Measurements from ENCODE around the gene MEF2D.

MEF2D gene

DNA sequence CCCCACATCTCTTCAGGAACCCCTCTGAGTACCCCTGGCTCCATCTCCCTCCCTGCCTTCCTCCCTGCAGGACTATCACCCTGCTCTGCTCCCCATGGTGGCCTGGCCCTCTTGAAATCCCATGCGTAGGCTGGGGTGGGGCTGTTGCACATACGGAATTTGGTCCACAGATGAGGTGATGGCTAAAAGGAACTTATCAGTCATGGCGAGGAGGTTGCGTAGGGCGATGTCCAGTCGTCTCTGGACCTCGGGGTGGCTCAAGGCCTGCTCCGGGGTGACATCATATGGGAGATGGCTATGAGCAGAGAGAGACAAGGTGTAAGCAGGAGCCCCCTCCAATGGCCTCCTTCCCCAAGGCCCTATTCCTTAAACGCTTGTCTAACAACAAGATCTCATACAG, 36.5 kb upstream of the MEF2D start:
- Histone ChIP-seq H3K4me1 (ENCODE audit: control insufficient read depth, insufficient read depth, low read length) (no peaks in the 10 kb centered on the region), H3K27me3 (ENCODE audit: control insufficient read depth, insufficient read depth, low read length) (no peaks in the 10 kb centered on the region), H3K9me3 (replicated peaks; ENCODE audit: low read length) (no peaks in the 10 kb centered on the region), H3K36me3 (ENCODE audit: insufficient read depth, low read length) (peaks cover 37% of the 10 kb centered on the region), H3K9ac (ENCODE audit: low read depth, low read length) (no peak overlapping the region), H3K4me3 (ENCODE audit: low read length) (no peak overlapping the region), H3K4me2 (ENCODE audit: low read length) (no peak overlapping the region)

DNA sequence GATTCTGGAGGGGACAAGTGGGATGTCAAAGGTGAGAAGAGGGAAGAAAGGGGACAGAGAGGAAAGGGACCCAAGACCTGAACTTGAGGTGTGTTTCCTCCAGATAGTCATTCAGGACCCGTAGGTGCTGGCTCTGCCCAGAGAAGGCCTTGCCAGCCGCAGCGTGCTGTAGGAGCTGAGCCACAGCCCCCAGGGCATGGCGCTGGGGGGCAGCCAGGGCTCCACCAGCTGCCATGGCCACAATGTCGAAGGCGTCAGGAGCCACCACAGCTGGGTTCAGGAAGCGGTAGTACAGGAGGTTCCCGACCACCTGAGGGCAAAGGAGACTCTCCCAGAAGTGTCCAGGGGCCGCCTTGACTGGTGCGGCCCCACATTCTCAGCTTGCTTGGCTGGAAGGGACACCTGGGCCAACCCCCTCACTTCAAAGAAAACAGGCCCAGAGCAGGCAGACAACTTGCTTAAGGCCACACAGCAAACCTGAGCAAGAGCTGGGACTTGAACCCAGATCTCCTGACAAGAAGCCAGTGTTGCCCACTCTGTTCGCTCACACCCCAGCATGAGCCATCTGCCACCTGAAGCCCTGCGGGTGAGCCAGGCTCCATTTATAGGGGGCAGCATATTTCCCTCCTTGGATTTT, 34.0 kb upstream of the MEF2D start:
- Histone ChIP-seq H3K9me3 (replicated peaks; ENCODE audit: low read length) (no peaks in the 10 kb centered on the region), H3K9ac (ENCODE audit: low read depth, low read length) (no peak overlapping the region), H3K4me2 (ENCODE audit: low read length) (no peak overlapping the region), H3K36me3 (ENCODE audit: insufficient read depth, low read length) (peaks cover 35% of the 10 kb centered on the region), H3K4me3 (ENCODE audit: low read length) (no peak overlapping the region), H3K4me1 (ENCODE audit: control insufficient read depth, insufficient read depth, low read length) (no peaks in the 10 kb centered on the region), H3K27me3 (ENCODE audit: control insufficient read depth, insufficient read depth, low read length) (no peaks in the 10 kb centered on the region)

DNA sequence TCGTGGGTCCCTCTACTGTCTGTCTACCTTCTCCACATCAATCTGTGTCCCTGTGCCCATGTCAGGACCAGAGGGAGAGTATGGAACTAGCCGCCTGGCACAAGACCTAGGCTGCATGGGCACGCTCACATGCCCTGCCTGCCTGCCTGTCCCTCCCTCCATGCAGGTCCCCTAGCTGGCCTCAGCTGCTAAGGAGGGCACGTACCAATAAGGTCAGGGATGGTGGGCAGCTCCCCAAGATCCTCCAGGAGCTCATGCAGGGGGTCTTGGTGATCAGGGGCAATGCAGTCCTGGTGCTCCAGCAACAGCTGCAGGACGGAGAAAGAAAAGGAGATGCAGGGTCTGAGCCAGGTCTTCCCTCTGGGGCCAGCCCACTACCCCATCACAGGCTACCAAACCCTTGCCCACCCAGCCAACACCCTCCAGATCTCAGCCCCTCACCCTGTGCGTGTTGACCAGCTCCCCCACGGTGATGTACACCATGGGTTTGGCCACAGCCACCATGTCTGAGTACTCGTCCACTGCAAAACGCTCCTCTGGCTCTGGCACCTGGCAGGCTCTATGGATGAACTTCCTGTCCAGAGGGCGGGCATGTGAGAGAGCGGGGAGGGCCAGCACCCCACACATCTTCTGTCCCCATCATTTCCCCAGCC, 33.1 kb upstream of the MEF2D start:
- Histone ChIP-seq H3K4me3 (ENCODE audit: low read length) (no peak overlapping the region), H3K9ac (ENCODE audit: low read depth, low read length) (no peak overlapping the region), H3K9me3 (replicated peaks; ENCODE audit: low read length) (no peaks in the 10 kb centered on the region), H3K36me3 (ENCODE audit: insufficient read depth, low read length) (peaks cover 37% of the 10 kb centered on the region), H3K4me2 (ENCODE audit: low read length) (no peak overlapping the region), H3K4me1 (ENCODE audit: control insufficient read depth, insufficient read depth, low read length) (no peaks in the 10 kb centered on the region), H3K27me3 (ENCODE audit: control insufficient read depth, insufficient read depth, low read length) (no peaks in the 10 kb centered on the region)

DNA sequence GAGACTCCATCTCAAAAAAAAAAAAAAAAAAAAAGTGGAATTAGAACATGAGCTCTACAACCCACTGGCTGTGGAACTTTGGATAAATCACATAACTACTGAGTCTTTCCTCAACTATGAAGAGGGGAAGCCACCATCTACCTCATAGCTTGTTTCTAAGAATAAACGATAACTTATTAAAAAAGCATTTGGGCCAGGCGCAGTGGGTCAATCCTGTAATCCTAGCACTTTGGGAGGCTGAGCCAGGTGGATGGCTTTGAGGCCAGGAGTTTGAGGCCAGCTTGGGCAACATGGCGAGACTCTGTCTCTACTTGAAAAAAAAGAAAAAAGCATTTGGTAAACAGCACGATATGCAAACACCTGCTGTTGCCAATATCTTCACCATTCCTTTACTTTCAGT, 31.8 kb upstream of the MEF2D start:
- Histone ChIP-seq H3K36me3 (ENCODE audit: insufficient read depth, low read length) (peaks cover 46% of the 10 kb centered on the region), H3K4me3 (ENCODE audit: low read length) (no peak overlapping the region), H3K27me3 (ENCODE audit: control insufficient read depth, insufficient read depth, low read length) (no peaks in the 10 kb centered on the region), H3K4me2 (ENCODE audit: low read length) (no peak overlapping the region), H3K9me3 (replicated peaks; ENCODE audit: low read length) (no peaks in the 10 kb centered on the region), H3K4me1 (ENCODE audit: control insufficient read depth, insufficient read depth, low read length) (no peaks in the 10 kb centered on the region), H3K9ac (ENCODE audit: low read depth, low read length) (no peak overlapping the region)

DNA sequence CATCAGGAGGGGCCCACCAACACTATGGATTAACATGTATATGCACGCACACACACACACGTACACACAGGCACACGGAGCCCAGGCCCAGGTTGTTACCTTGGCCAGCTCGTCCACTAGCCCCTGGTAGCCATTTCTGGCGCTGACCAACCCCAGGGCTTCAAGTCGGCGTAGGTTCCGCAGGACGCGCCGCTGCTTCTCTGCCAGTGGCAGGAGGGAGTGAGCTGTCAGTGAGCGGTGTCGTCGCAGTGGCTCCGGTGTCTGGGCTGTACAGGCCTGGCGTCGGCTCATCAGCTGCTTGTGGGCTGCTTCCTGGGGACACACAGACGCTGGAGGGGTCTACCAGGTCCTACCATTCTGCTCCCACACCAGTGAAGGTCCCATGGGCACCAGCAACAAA, 29.4 kb upstream of the MEF2D start:
- H3K27me3 ChIP-seq (ENCODE audit: control insufficient read depth, insufficient read depth, low read length), result no peaks in the 10 kb centered on the region
- peaks cover 51% of the 10 kb centered on the region for H3K36me3 ChIP-seq (ENCODE audit: insufficient read depth, low read length)
- no peak overlapping the region for H3K9ac ChIP-seq (ENCODE audit: low read depth, low read length)
- no peaks in the 10 kb centered on the region for H3K4me1 ChIP-seq (ENCODE audit: control insufficient read depth, insufficient read depth, low read length)
- H3K9me3 ChIP-seq (replicated peaks; ENCODE audit: low read length), result no peaks in the 10 kb centered on the region
- H3K4me3 ChIP-seq (ENCODE audit: low read length), result no peak overlapping the region
- H3K4me2 ChIP-seq (ENCODE audit: low read length), result no peak overlapping the region

DNA sequence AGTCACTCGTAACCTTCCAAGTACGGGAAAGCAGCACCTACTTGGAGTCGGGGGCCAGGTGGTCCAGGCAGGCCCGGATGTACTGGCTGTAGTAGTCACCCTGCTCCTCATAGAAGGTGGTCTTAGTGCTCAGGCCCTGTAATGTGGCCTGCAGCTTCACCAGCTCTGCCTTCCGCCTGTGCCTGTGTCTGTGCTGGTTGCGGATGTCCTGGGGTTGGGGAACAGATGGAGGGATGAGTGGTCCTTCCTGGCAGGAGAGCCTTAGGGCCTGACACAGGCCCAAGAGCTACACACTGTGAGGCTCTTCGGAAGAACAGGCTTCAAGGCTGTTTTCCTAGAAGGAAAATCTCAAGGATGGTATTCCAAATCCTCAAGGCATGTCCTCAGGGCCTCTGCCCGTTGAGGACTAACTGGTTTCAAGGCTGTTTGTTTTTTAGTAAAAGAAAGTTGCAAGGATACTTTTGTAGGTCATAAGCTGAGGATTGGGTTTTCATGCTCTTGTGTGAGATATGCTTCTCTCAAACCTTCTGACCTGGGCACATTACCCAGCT, 28.4 kb upstream of the MEF2D start:
- H3K9me3 ChIP-seq (replicated peaks; ENCODE audit: low read length), result no peaks in the 10 kb centered on the region
- no peak overlapping the region for H3K4me2 ChIP-seq (ENCODE audit: low read length)
- H3K4me1 ChIP-seq (ENCODE audit: control insufficient read depth, insufficient read depth, low read length), result no peaks in the 10 kb centered on the region
- peaks cover 42% of the 10 kb centered on the region for H3K36me3 ChIP-seq (ENCODE audit: insufficient read depth, low read length)
- no peak overlapping the region for H3K4me3 ChIP-seq (ENCODE audit: low read length)
- no peaks in the 10 kb centered on the region for H3K27me3 ChIP-seq (ENCODE audit: control insufficient read depth, insufficient read depth, low read length)
- no peak overlapping the region for H3K9ac ChIP-seq (ENCODE audit: low read depth, low read length)

DNA sequence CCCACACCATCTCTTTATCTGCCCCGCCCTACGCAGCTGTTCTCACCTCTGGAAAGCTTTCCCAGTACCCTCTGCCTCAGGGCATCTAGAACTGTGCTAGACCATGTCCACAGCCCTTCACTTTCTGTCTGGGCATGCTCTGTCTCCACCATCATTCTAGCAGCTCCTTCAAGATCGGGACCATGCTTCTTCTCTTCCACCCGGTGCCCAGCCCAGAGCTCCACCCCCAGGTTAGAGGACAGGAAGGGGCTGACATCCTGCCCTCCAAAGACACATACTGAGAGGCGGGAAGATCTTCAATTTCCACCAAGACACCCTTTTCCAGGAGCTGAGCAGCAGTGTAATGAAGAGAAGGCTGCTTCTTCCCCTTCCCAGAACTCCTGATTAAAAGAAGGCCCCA, 27.7 kb upstream of the MEF2D start:
- Histone ChIP-seq H3K4me3 (ENCODE audit: low read length) (no peak overlapping the region), H3K36me3 (ENCODE audit: insufficient read depth, low read length) (peaks cover 37% of the 10 kb centered on the region), H3K4me1 (ENCODE audit: control insufficient read depth, insufficient read depth, low read length) (no peaks in the 10 kb centered on the region), H3K9me3 (replicated peaks; ENCODE audit: low read length) (no peaks in the 10 kb centered on the region), H3K4me2 (ENCODE audit: low read length) (no peak overlapping the region), H3K27me3 (ENCODE audit: control insufficient read depth, insufficient read depth, low read length) (no peaks in the 10 kb centered on the region), H3K9ac (ENCODE audit: low read depth, low read length) (no peak overlapping the region)

DNA sequence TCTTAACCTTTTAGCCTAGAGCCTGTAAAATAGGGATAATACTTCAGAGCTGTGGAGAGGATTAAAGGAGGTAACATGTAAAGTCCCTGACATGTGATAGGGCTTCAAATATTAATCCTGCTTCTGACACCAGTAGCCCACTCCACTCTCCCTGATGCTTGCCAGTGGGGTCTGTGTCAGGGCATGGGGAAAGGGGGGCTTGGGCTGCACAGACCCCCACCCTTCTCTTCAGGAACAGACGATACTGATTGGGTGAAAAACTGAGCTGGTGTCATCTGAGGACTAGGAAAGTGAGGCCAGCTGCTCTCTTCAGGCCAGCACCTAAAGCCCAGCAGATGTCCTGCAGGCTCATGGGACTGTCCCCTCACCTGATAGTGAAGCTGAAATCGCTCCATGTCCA, 27.0 kb upstream of the MEF2D start:
- Histone ChIP-seq H3K4me2 (ENCODE audit: low read length) (no peak overlapping the region), H3K27me3 (ENCODE audit: control insufficient read depth, insufficient read depth, low read length) (no peaks in the 10 kb centered on the region), H3K9me3 (replicated peaks; ENCODE audit: low read length) (no peaks in the 10 kb centered on the region), H3K36me3 (ENCODE audit: insufficient read depth, low read length) (peaks cover 34% of the 10 kb centered on the region), H3K4me3 (ENCODE audit: low read length) (no peak overlapping the region), H3K9ac (ENCODE audit: low read depth, low read length) (no peak overlapping the region), H3K4me1 (ENCODE audit: control insufficient read depth, insufficient read depth, low read length) (no peaks in the 10 kb centered on the region)

DNA sequence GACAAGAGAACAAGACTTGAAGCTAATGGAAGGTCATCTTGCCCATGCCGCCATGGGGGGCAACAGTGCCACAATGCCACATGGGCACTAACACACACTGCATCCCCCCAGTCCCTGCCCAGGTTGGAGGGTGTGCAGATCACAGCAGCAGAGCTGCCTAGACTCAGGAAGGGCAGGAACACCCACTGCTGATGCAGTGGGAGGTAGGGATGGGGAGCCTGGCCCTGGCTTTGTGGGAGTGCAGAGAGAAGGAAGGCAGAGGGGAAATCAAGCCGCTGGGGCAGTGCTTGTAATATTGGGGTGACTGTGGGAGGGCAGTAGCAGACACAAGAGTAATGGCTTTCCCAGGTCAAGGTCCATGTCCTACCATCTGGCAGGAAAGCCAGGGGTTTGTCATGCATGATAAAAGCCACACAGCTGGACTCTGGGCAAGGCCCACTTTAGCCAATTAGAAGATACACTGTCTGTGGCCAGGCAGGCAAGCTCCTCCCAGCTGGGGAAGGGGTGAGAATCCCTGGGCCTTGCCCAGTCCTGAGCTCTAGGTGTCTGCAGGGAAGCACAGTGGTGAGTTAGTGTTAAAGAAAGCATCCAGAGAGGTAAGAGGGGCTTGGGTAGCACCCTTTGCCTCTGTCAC, 25.4 kb upstream of the MEF2D start:
- Histone ChIP-seq H3K4me1 (ENCODE audit: control insufficient read depth, insufficient read depth, low read length) (no peaks in the 10 kb centered on the region), H3K9ac (ENCODE audit: low read depth, low read length) (no peak overlapping the region), H3K4me3 (ENCODE audit: low read length) (no peak overlapping the region), H3K4me2 (ENCODE audit: low read length) (no peak overlapping the region), H3K36me3 (ENCODE audit: insufficient read depth, low read length) (peaks cover 34% of the 10 kb centered on the region), H3K9me3 (replicated peaks; ENCODE audit: low read length) (no peaks in the 10 kb centered on the region), H3K27me3 (ENCODE audit: control insufficient read depth, insufficient read depth, low read length) (no peaks in the 10 kb centered on the region)

DNA sequence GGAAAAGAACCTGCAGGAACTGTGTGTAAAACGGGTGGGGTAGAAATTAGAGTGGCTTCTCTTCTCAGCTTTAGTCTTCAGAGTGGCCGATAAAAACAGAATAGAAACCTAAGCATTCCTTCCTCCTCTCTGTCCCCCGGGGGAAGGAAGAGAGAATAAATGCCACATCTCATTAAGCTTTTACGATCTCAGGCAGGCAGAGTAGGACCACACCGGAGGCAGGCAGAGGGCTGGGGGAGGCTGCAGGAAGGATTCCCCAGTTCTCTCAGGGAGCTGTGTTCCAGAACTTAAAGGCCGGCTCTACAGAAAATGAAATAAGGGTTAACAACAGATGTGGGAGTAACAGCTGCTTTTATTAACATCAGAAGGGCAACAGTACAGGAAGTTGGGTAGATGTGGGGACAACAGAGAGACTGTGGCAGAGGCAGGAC, 24.5 kb upstream of the MEF2D start:
- Histone ChIP-seq H3K4me2 (ENCODE audit: low read length) (no peak overlapping the region), H3K36me3 (ENCODE audit: insufficient read depth, low read length) (peaks cover 30% of the 10 kb centered on the region), H3K9me3 (replicated peaks; ENCODE audit: low read length) (no peaks in the 10 kb centered on the region), H3K27me3 (ENCODE audit: control insufficient read depth, insufficient read depth, low read length) (no peaks in the 10 kb centered on the region), H3K4me3 (ENCODE audit: low read length) (no peak overlapping the region), H3K9ac (ENCODE audit: low read depth, low read length) (no peak overlapping the region), H3K4me1 (ENCODE audit: control insufficient read depth, insufficient read depth, low read length) (no peaks in the 10 kb centered on the region)

DNA sequence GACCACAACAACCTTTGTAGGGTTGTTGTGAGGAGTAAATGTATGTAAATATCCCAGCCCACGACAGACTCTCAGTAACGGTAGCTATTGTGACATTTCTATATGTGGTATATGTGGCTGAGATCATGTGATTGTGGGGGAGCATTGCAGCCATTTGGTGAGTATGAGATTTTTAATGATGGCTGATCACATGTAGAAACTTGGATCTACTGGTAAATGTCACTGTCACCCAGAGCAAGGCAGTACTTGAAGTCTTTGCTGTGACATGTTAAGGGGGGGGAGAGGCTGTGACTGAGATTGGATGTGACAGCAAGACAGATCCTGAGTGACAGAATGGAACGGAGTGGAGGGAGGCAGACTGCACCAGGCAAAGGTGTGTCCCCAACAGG, 23.9 kb upstream of the MEF2D start:
- Histone ChIP-seq H3K4me3 (ENCODE audit: low read length) (no peak overlapping the region), H3K36me3 (ENCODE audit: insufficient read depth, low read length) (peaks cover 26% of the 10 kb centered on the region)

More for the DNA sequence above, 23.9 kb upstream of the MEF2D start:
- no peak overlapping the region for H3K4me2 ChIP-seq (ENCODE audit: low read length)
- H3K4me1 ChIP-seq (ENCODE audit: control insufficient read depth, insufficient read depth, low read length), result no peaks in the 10 kb centered on the region
- H3K9me3 ChIP-seq (replicated peaks; ENCODE audit: low read length), result no peaks in the 10 kb centered on the region
- no peaks in the 10 kb centered on the region for H3K27me3 ChIP-seq (ENCODE audit: control insufficient read depth, insufficient read depth, low read length)
- H3K9ac ChIP-seq (ENCODE audit: low read depth, low read length), result no peak overlapping the region

Data from skeletal muscle satellite cell (primary cell).